CD4-positive, alpha-beta T cell (primary cell): Measurements from ENCODE around the gene POU2F3. TPM values are rescaled to one million over a fixed set of nuclear protein-coding genes. Genes with fewer than 3 reads are reported as not detected.

Experiments
- ATAC-seq: fragments of 200-7000 bp; cut with Tn5 transposase; one replicate; pipeline ENCODE4 v1.10.0; 2022; ENCODE audit warnings: mild to moderate bottlenecking; ENCODE audit not compliant: poor library complexity
- CTCF ChIA-PET: fragments of 350-600 bp; sonication (Branson Sonifier 250); formaldehyde crosslinking; loops from one replicate; lab custom pipeline; 2021; ENCODE audit warnings: antibody characterized with exemption, inconsistent platforms; lab: Charles Lee
- POLR2A ChIA-PET: fragments of 350-600 bp; sonication (Branson Sonifier 250); formaldehyde crosslinking; loops from one replicate; lab custom pipeline; 2021; ENCODE audit warnings: antibody characterized with exemption, inconsistent platforms; lab: Charles Lee
- DNase-seq, 14 experiments: peaks; one replicate each; pipeline ENCODE4 v3.0.0-alpha.2; 2013 to 2020; ENCODE audit warnings: mixed read lengths in 2 of 14
- H3K27ac ChIP-seq, 2 donors: one replicate each; pipeline versions ENCODE4 v1.5.1 to v1.7.0; 2013; ENCODE audit warnings: low read length in 2 of 2, low read depth in 1 of 2, mild to moderate bottlenecking in 1 of 2
- H3K27me3 ChIP-seq, 2 experiments: 1 replicate in 1 of 2; 2 replicates in 1 of 2; pipeline versions ENCODE4 v1.6.1 to v1.7.0; 2013; ENCODE audit warnings: low read length in 2 of 2, control low read depth in 1 of 2, mild to moderate bottlenecking in 1 of 2, moderate library complexity in 1 of 2; ENCODE audit not compliant: insufficient read depth in 2 of 2, control insufficient read depth in 1 of 2
- H3K36me3 ChIP-seq: one replicate; pipeline ENCODE4 v1.6.1; 2013; ENCODE audit warnings: low read length, control low read depth; ENCODE audit not compliant: insufficient read depth
- H3K4me1 ChIP-seq: one replicate; pipeline ENCODE4 v1.6.1; 2013; ENCODE audit warnings: low read length, control low read depth; ENCODE audit not compliant: insufficient read depth
- H3K4me3 ChIP-seq: one replicate; pipeline ENCODE4 v1.5.1; 2013; ENCODE audit warnings: mild to moderate bottlenecking, low read length, moderate library complexity
- H3K9me3 ChIP-seq, 2 experiments: 1 replicate in 1 of 2; 2 replicates in 1 of 2; pipeline versions ENCODE4 v1.6.1 to v1.7.0; 2013; ENCODE audit warnings: low read length in 2 of 2, mild to moderate bottlenecking in 2 of 2, control low read depth in 1 of 2, moderate library complexity in 1 of 2; ENCODE audit not compliant: control insufficient read depth in 1 of 2, insufficient read depth in 1 of 2
- H3K27ac Mint-ChIP-seq: one replicate; pipeline ENCODE4 v1.8.0; 2020; ENCODE audit warnings: mixed read lengths
- H3K27me3 Mint-ChIP-seq: one replicate; pipeline ENCODE4 v1.8.0; 2021; ENCODE audit warnings: mixed read lengths
- H3K36me3 Mint-ChIP-seq: one replicate; pipeline ENCODE4 v1.8.0; 2021; ENCODE audit warnings: low read depth, mixed read lengths
- H3K4me1 Mint-ChIP-seq: one replicate; pipeline ENCODE4 v1.8.0; 2021; ENCODE audit warnings: low read depth, mixed read lengths
- H3K4me3 Mint-ChIP-seq: one replicate; pipeline ENCODE4 v1.8.0; 2020; ENCODE audit warnings: mild to moderate bottlenecking, mixed read lengths
- H3K9me3 Mint-ChIP-seq: one replicate; pipeline ENCODE4 v1.8.0; 2020; ENCODE audit warnings: mixed read lengths
- CTCF ChIP-seq: fragments of 200-600 bp; IDR thresholded peaks from one replicate; pipeline ENCODE4 v1.8.0; 2022; ENCODE audit warnings: antibody characterized with exemption, mild to moderate bottlenecking
- intact Hi-C, 2 experiments: fragments of 100-400 bp; cut with DNase I in 1 of 2; cut with micrococcal nuclease in 1 of 2; formaldehyde crosslinking; loops; one replicate each; pipeline versions ENCODE4 v1.15.1 to v1.9.0; 2023 to 2025; cut with DNase I, micrococcal nuclease
- total RNA-seq, 174 experiments: library from RNA in 2 of 174; stranded (reverse) in 2 of 174; gene quantifications; one replicate each; pipeline ENCODE4 v1.2.3 and lab custom pipeline; 2021 to 2026

Gene POU2F3
- total RNA-seq, 2 experiments from 2014 or later: not detected

- H3K4me3 ChIP-seq: no peak overlapping the region
- ATAC-seq (no peak), DNase-seq (no peak)
- H3K9me3 ChIP-seq: peaks cover 0 to 4% of the 10 kb centered on the region in 2 experiments
- POLR2A ChIA-PET: no interaction called here
- H3K27ac Mint-ChIP-seq: no peak overlapping the region
- H3K27me3 Mint-ChIP-seq: peaks cover 30% of the 10 kb centered on the region
- H3K27ac ChIP-seq: no peak overlapping the region
- H3K36me3 Mint-ChIP-seq: no peaks in the 10 kb centered on the region
- H3K4me3 Mint-ChIP-seq: no peak overlapping the region
- no peaks in the 10 kb centered on the region for H3K4me1 ChIP-seq
- intact Hi-C loops: loop anchor here in 1 of 2 experiments (2.0 kb wide), 1 partner anchor 25 kb away; no protein-coding TSS in a partner anchor
- H3K4me1 Mint-ChIP-seq: no peaks in the 10 kb centered on the region
- H3K9me3 Mint-ChIP-seq: no peaks in the 10 kb centered on the region
- TF ChIP-seq CTCF: no peak
- H3K36me3 ChIP-seq: no peaks in the 10 kb centered on the region
- CTCF ChIA-PET: no interaction called here
- H3K27me3 ChIP-seq: peaks cover 0 to 6% of the 10 kb centered on the region in 2 experiments
Observed at GRCh38 chr11:120201653-120202052, 38.3 kb upstream of the POU2F3 start.

- DNase-seq (no peak), ATAC-seq (no peak)
- no peak overlapping the region for H3K27ac Mint-ChIP-seq
- H3K4me1 Mint-ChIP-seq: no peaks in the 10 kb centered on the region
- H3K27me3 Mint-ChIP-seq: peaks cover 40% of the 10 kb centered on the region
- Histone ChIP-seq H3K4me1 (no peaks in the 10 kb centered on the region), H3K36me3 (no peaks in the 10 kb centered on the region), H3K27me3 (peaks cover 0 to 6% of the 10 kb centered on the region in 2 experiments), H3K27ac (no peak overlapping the region), H3K9me3 (peaks cover 0 to 4% of the 10 kb centered on the region in 2 experiments), H3K4me3 (no peak overlapping the region)
- TF ChIP-seq CTCF: no peak
- intact Hi-C loops: no loop called here
- POLR2A ChIA-PET: no interaction called here
- CTCF ChIA-PET: no interaction called here
- no peaks in the 10 kb centered on the region for H3K9me3 Mint-ChIP-seq
- no peaks in the 10 kb centered on the region for H3K36me3 Mint-ChIP-seq
- no peak overlapping the region for H3K4me3 Mint-ChIP-seq
Observed at GRCh38 chr11:120203626-120204025, 36.3 kb upstream of the POU2F3 start.

GRCh38 chr11:120205596-120206161 lies 34.3 kb upstream of the POU2F3 start:
- no peak for TF ChIP-seq CTCF
- Histone ChIP-seq H3K4me1 (peaks cover 12% of the 10 kb centered on the region), H3K36me3 (no peaks in the 10 kb centered on the region), H3K9me3 (no peaks in the 10 kb centered on the region), H3K4me3 (no peak overlapping the region), H3K27me3 (peaks cover 4 to 10% of the 10 kb centered on the region in 2 experiments), H3K27ac (no peak overlapping the region)
- peak in 2 of 14 experiments; percentile 33 to 53 for DNase-seq
- Mint-ChIP-seq H3K9me3 (no peaks in the 10 kb centered on the region), H3K4me1 (peaks cover 9% of the 10 kb centered on the region), H3K4me3 (no peak overlapping the region), H3K27ac (no peak overlapping the region), H3K36me3 (peaks cover 5% of the 10 kb centered on the region), H3K27me3 (peaks cover 37% of the 10 kb centered on the region)
- ChIA-PET POLR2A (no interaction called here), CTCF (no interaction called here)
- ATAC-seq: no peak
- intact Hi-C loops: no loop called here
